Measurements from ENCODE around the gene DISC1.

GRCh38 chr1:232059726-232060374 is 433.3 kb downstream of the DISC1 start:
- TF ChIP-seq POLR2A (IDR thresholded peaks at IDR 0.05): no peak
- TF ChIP-seq, protein P1, sequence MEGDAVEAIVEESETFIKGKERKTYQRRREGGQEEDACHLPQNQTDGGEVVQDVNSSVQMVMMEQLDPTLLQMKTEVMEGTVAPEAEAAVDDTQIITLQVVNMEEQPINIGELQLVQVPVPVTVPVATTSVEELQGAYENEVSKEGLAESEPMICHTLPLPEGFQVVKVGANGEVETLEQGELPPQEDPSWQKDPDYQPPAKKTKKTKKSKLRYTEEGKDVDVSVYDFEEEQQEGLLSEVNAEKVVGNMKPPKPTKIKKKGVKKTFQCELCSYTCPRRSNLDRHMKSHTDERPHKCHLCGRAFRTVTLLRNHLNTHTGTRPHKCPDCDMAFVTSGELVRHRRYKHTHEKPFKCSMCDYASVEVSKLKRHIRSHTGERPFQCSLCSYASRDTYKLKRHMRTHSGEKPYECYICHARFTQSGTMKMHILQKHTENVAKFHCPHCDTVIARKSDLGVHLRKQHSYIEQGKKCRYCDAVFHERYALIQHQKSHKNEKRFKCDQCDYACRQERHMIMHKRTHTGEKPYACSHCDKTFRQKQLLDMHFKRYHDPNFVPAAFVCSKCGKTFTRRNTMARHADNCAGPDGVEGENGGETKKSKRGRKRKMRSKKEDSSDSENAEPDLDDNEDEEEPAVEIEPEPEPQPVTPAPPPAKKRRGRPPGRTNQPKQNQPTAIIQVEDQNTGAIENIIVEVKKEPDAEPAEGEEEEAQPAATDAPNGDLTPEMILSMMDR (IDR thresholded peaks at IDR 0.05): no peak
